Upper lobe of left lung (tissue), 6 donors: ENCODE measurements around the gene IDH1. TPM values are rescaled to one million over a fixed set of nuclear protein-coding genes. Genes with fewer than 3 reads are reported as not detected.
A peak's percentile ranks its signal among the peaks of the same experiment; 100 is the strongest.
"Not testable (repeated sequence)": the region's sequence is repeated elsewhere in the genome, so short reads cannot be mapped to it uniquely, and the experiment has no call there.

Source experiments
- ATAC-seq, 2 donors: fragments of 200-7000 bp; cut with Tn5 transposase; one replicate each; pipeline ENCODE4 v1.9.1; 2022; ENCODE audit warnings: mild to moderate bottlenecking in 2 of 2, moderate library complexity in 2 of 2; ENCODE audit not compliant: low FRiP score in 2 of 2
- DNase-seq, 2 donors: peaks; one replicate each; pipeline ENCODE4 v3.0.0-alpha.2; 2019 to 2020
- H3K27ac ChIP-seq, 4 donors: fragments of 200-600 bp; sonication (generic); one replicate each; pipeline ENCODE4 v1.5.1; 2016 to 2019
- H3K27me3 ChIP-seq, 4 donors: fragments of 200-600 bp; sonication (generic); one replicate each; pipeline ENCODE4 v1.5.1; 2017 to 2019
- H3K36me3 ChIP-seq, 4 donors: fragments of 200-600 bp; sonication (generic); one replicate each; pipeline ENCODE4 v1.5.1; 2016 to 2019
- H3K4me1 ChIP-seq, 4 donors: fragments of 200-600 bp; sonication (generic); one replicate each; pipeline ENCODE4 v1.5.1; 2018 to 2019
- H3K4me3 ChIP-seq, 4 donors: fragments of 200-600 bp; sonication (generic); one replicate each; pipeline ENCODE4 v1.5.1; 2017 to 2019; ENCODE audit warnings: mild to moderate bottlenecking in 2 of 4, moderate library complexity in 1 of 4
- H3K9me3 ChIP-seq, 4 donors: fragments of 200-600 bp; sonication (generic); one replicate each; pipeline ENCODE4 v1.5.1; 2018 to 2019
- EP300 ChIP-seq, 4 donors: sonication (generic); formaldehyde crosslinking; IDR thresholded peaks; one replicate each; pipeline ENCODE4 v1.5.1; 2017; ENCODE audit warnings: antibody characterized with exemption in 4 of 4, control low read depth in 2 of 4
- POLR2A ChIP-seq, 4 donors: fragments of 450-650 bp; IDR thresholded peaks; one replicate each; pipeline ENCODE4 v1.5.1; 2016 to 2017; ENCODE audit warnings: antibody characterized with exemption in 4 of 4, mild to moderate bottlenecking in 2 of 4
- POLR2AphosphoS5 ChIP-seq, 2 donors: sonication (generic); formaldehyde crosslinking; IDR thresholded peaks; one replicate each; pipeline ENCODE4 v1.5.1; 2017; ENCODE audit warnings: antibody characterized with exemption in 2 of 2
- WGBS, 2 donors: methylation state at CpG; one replicate each; pipeline ENCODE4 v1.1.5; 2017 to 2018; 5-methylcytosine and 5-hydroxymethylcytosine counted together
- total RNA-seq, 6 donors: library from RNA; depleted of rRNA in 4 of 6; stranded (reverse); fragments of >200 nt in 4 of 6; gene quantifications; one replicate each; pipeline versions ENCODE4 v1.1.0 to v1.2.1, GENCODE V29; 2016 to 2021
- TF ChIP-seq, protein P1 (sequence below), 6 experiments: fragments of 450-650 bp in 4 of 6; fragments of 200-600 bp in 2 of 6; sonication (generic) in 2 of 6; IDR thresholded peaks; one replicate each; pipeline ENCODE4 v1.5.1; 2016 to 2019; ENCODE audit warnings: antibody characterized with exemption in 6 of 6
- donor health status: DM: no; HTN: no; CAD: no; lungs with moderate emphysema.
- donor health status: DM: no; HTN: yes; CAD: no; lungs with severe emphysema.

The IDH1 gene
- total RNA-seq, 6 donors from 2014 or later: 44.5 to 148 (median 89.6) TPM

DNA sequence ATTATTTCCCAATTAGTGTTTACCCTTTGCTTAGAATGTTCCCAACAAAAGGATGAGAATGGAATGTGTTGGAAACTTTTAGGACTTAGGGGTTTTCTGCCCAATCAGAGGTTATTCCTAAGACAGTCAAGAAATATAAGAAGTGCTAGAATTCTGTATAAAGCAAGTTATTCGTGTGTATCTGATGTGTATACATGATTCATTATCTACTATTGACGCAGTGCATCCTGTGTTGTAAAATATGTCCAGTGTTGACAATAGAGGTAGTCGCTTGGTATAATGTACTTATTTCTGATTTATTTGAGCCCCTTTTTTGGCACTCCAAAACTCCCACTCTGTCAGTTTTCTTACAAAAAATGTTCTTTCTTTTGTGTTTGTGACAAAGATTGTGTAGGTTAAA, 12.1 kb upstream of the IDH1 start:
- H3K27ac ChIP-seq: peak overlapping the region; percentile 89 to 99 (median 94)
- no peak for TF ChIP-seq POLR2AphosphoS5 (IDR thresholded peaks at IDR 0.05)
- TF ChIP-seq, protein P1, sequence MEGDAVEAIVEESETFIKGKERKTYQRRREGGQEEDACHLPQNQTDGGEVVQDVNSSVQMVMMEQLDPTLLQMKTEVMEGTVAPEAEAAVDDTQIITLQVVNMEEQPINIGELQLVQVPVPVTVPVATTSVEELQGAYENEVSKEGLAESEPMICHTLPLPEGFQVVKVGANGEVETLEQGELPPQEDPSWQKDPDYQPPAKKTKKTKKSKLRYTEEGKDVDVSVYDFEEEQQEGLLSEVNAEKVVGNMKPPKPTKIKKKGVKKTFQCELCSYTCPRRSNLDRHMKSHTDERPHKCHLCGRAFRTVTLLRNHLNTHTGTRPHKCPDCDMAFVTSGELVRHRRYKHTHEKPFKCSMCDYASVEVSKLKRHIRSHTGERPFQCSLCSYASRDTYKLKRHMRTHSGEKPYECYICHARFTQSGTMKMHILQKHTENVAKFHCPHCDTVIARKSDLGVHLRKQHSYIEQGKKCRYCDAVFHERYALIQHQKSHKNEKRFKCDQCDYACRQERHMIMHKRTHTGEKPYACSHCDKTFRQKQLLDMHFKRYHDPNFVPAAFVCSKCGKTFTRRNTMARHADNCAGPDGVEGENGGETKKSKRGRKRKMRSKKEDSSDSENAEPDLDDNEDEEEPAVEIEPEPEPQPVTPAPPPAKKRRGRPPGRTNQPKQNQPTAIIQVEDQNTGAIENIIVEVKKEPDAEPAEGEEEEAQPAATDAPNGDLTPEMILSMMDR (IDR thresholded peaks at IDR 0.05): no peak
- no peak for TF ChIP-seq EP300 (IDR thresholded peaks at IDR 0.05)
- TF ChIP-seq POLR2A (IDR thresholded peaks at IDR 0.05): no peak
- H3K9me3 ChIP-seq: no peaks in the 10 kb centered on the region
- peak overlapping the region; percentile 19 to 97 (median 72) for H3K4me3 ChIP-seq
- H3K36me3 ChIP-seq: peaks cover 0 to 6% (median 4%) of the 10 kb centered on the region in 4 donors
- no peak for DNase-seq
- H3K4me1 ChIP-seq: peaks cover 23 to 32% (median 28%) of the 10 kb centered on the region in 4 donors
- WGBS, 2 donors: 4 to 8% methylated on average over 3 of the region's 3 CpGs
- no peaks in the 10 kb centered on the region for H3K27me3 ChIP-seq
- no peak for ATAC-seq

- TF ChIP-seq, protein P1 (IDR thresholded peaks at IDR 0.05): no peak
- TF ChIP-seq EP300 (IDR thresholded peaks at IDR 0.05): no peak
- no peak for TF ChIP-seq POLR2A (IDR thresholded peaks at IDR 0.05)
- no peak for TF ChIP-seq POLR2AphosphoS5 (IDR thresholded peaks at IDR 0.05)
- no peak for DNase-seq
- Histone ChIP-seq H3K36me3 (peaks cover 0 to 3% (median 1%) of the 10 kb centered on the region in 4 donors), H3K27me3 (no peaks in the 10 kb centered on the region), H3K9me3 (no peaks in the 10 kb centered on the region), H3K27ac (peak overlapping the region; percentile 89 to 99 (median 94)), H3K4me1 (peaks cover 23 to 32% (median 28%) of the 10 kb centered on the region in 4 donors), H3K4me3 (peak overlapping the region; percentile 19 to 97 (median 72))
- 0 to 1% methylated on average over 11 of the region's 11 CpGs for WGBS, 2 donors
- ATAC-seq: peak in 1 of 2 donors; percentile 2
Observed at GRCh38 chr2:208266553-208266893, 11.7 kb upstream of the IDH1 start.

GRCh38 chr2:208265801-208266552, 11.1 kb upstream of the IDH1 start, which contains the start of gene PIKFYVE:
Gene PIKFYVE, plus strand, starts transcription at chr2:208266255. Its CDS starts 5,265 bp downstream, at chr2:208271520.
- Histone ChIP-seq H3K27me3 (no peaks in the 10 kb centered on the region), H3K27ac (peak within 1 kb of the TSS; percentile 89 to 99 (median 94)), H3K36me3 (no peaks in the 10 kb centered on the region), H3K9me3 (no peaks in the 10 kb centered on the region), H3K4me3 (peak within 1 kb of the TSS; percentile 61 to 97 (median 72)), H3K4me1 (peaks cover 23 to 32% (median 28%) of the 10 kb centered on the region in 4 donors)
- 1 to 2% methylated on average over 9 to 29 of the region's 50 CpGs for WGBS, 2 donors
- peak; percentile 98 to 99 for ATAC-seq
- peak; percentile 96 to 97 for DNase-seq
- TF ChIP-seq POLR2AphosphoS5 (IDR thresholded peaks at IDR 0.05) (peak; percentile 89 to 90), EP300 (IDR thresholded peaks at IDR 0.05) (peak in 2 of 4 donors; percentile 4 to 40), POLR2A (IDR thresholded peaks at IDR 0.05) (peak in 3 of 4 donors; percentile 41 to 87 (median 77))
- TF ChIP-seq, protein P1 (IDR thresholded peaks at IDR 0.05): peak in 1 of 6 experiments; percentile 41

- H3K9me3 ChIP-seq: no peaks in the 10 kb centered on the region
- H3K27ac ChIP-seq: peak overlapping the region; percentile 89 to 99 (median 94)
- H3K36me3 ChIP-seq: no peaks in the 10 kb centered on the region
- H3K27me3 ChIP-seq: no peaks in the 10 kb centered on the region
- WGBS, 2 donors: 4 to 11% methylated on average over 9 of the region's 9 CpGs
- peak; percentile 61 to 74 for ATAC-seq
- no peak for DNase-seq
- H3K4me3 ChIP-seq: peak overlapping the region; percentile 61 to 97 (median 72)
- TF ChIP-seq EP300 (IDR thresholded peaks at IDR 0.05) (no peak), POLR2A (IDR thresholded peaks at IDR 0.05) (no peak), POLR2AphosphoS5 (IDR thresholded peaks at IDR 0.05) (no peak)
- TF ChIP-seq, protein P1 (IDR thresholded peaks at IDR 0.05): no peak
- H3K4me1 ChIP-seq: peaks cover 23 to 32% (median 28%) of the 10 kb centered on the region in 4 donors
Observed at GRCh38 chr2:208265371-208265800, 10.5 kb upstream of the IDH1 start.

- H3K4me3 ChIP-seq, H3K9me3 ChIP-seq, H3K27me3 ChIP-seq, H3K36me3 ChIP-seq, DNase-seq, H3K27ac ChIP-seq, ATAC-seq: not testable (repeated sequence)
- 69 to 86% methylated on average over 10 to 12 of the region's 12 CpGs for WGBS, 2 donors
- H3K4me1 ChIP-seq: peaks cover 17 to 26% (median 24%) of the 10 kb centered on the region in 4 donors
Observed at GRCh38 chr2:208256849-208257813, 2.3 kb upstream of the IDH1 start.
